ENCODE measurements around the gene GTF2F1. TPM values are rescaled to one million over a fixed set of nuclear protein-coding genes. Genes with fewer than 3 reads are reported as not detected.

Gene GTF2F1
- total RNA-seq, 4 donors from 2014 or later = 50.8 to 57.0 (median 51.4) TPM

DNA sequence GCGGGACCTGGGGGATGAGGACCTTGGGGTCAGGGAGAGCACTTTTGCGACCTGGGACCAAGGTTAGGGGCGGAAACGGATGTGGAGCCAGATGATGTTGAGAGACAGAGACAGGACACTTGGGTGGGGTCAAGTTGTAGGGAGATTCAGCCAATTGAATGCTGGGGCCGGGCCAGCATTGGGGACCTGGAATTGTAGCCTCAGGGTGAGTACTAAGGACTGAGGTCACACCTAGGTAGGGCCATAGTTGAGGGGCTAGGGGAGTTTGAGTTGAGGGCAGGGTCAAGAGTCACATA, 19.2 kb downstream of the GTF2F1 start:
- H3K36me3 ChIP-seq = peaks cover 5 to 16% of the 10 kb centered on the region in 2 donors
- H3K4me3 ChIP-seq (replicated peaks in 1 of 3) = peak overlapping the region in 1 of 3 donors; percentile 95
- peak overlapping the region; percentile 7 to 54 (median 48) for H3K27ac ChIP-seq
- no peak for DNase-seq
- peaks cover 20 to 28% of the 10 kb centered on the region in 2 donors for H3K4me1 ChIP-seq
- 27 to 41% methylated on average over 5 of the region's 5 CpGs for WGBS, 2 donors
- intact Hi-C loops (cut with DNase I) = loop anchor here (10.0 kb wide), 1 partner anchor 51 kb away; the partner anchor contains the start of gene KHSRP
- H3K9me3 ChIP-seq = no peaks in the 10 kb centered on the region
- no peak for TF ChIP-seq POLR2A (IDR thresholded peaks at IDR 0.05)
- TF ChIP-seq, protein P1, sequence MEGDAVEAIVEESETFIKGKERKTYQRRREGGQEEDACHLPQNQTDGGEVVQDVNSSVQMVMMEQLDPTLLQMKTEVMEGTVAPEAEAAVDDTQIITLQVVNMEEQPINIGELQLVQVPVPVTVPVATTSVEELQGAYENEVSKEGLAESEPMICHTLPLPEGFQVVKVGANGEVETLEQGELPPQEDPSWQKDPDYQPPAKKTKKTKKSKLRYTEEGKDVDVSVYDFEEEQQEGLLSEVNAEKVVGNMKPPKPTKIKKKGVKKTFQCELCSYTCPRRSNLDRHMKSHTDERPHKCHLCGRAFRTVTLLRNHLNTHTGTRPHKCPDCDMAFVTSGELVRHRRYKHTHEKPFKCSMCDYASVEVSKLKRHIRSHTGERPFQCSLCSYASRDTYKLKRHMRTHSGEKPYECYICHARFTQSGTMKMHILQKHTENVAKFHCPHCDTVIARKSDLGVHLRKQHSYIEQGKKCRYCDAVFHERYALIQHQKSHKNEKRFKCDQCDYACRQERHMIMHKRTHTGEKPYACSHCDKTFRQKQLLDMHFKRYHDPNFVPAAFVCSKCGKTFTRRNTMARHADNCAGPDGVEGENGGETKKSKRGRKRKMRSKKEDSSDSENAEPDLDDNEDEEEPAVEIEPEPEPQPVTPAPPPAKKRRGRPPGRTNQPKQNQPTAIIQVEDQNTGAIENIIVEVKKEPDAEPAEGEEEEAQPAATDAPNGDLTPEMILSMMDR (IDR thresholded peaks at IDR 0.05) = no peak
- H3K27me3 ChIP-seq = no peaks in the 10 kb centered on the region

DNA sequence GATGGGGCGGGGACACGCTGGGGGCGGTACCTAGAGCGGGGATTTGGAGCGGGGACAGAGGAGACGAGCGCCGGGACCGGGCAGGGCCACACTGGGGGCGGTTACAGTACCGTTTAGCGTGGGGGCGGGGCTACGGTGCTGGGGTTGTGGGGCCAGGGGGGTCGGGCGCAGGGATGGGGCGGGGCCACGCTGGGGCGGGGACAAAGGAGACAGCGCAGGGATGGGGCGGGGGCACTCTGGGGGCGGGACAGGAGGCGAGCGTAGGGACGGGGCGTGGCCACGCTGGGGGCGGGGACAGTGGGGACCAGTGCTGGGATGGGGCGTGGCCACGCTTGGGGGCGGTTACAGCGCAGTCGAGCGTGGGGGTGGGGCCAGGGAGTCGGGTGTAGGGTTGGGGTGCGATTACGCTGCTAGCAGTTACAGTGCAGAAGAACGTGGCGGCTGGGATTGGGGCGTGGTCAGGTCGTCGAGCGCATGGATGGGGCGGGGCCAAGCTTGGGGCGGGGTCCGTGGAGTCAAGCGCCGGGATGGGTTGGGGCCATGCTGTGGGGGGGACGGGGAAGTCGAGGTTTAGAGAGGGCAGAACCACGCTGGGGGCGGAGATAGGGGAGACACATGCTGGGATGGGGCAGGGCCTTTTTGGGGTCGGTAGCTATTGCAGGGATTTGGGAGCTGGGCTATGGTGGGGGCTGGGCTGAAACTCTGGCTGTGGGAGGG, 19.7 kb downstream of the GTF2F1 start:
- H3K4me3 ChIP-seq (replicated peaks in 1 of 3) = peak overlapping the region; percentile 95 to 96 (median 95)
- H3K4me1 ChIP-seq = peaks cover 17 to 24% of the 10 kb centered on the region in 2 donors
- H3K27me3 ChIP-seq = no peaks in the 10 kb centered on the region
- DNase-seq = peak; percentile 97 to 98
- WGBS, 2 donors = 2 to 3% methylated on average over 21 to 35 of the region's 53 CpGs
- no peaks in the 10 kb centered on the region for H3K9me3 ChIP-seq
- TF ChIP-seq, protein P1 (IDR thresholded peaks at IDR 0.05) = no peak
- no peak for TF ChIP-seq POLR2A (IDR thresholded peaks at IDR 0.05)
- H3K36me3 ChIP-seq = peaks cover 9 to 21% of the 10 kb centered on the region in 2 donors
- intact Hi-C loops (cut with DNase I) = loop anchor here (10.0 kb wide), 1 partner anchor 52 kb away; the partner anchor contains the start of gene KHSRP
- H3K27ac ChIP-seq = peak overlapping the region; percentile 93 to 99 (median 98)

DNA sequence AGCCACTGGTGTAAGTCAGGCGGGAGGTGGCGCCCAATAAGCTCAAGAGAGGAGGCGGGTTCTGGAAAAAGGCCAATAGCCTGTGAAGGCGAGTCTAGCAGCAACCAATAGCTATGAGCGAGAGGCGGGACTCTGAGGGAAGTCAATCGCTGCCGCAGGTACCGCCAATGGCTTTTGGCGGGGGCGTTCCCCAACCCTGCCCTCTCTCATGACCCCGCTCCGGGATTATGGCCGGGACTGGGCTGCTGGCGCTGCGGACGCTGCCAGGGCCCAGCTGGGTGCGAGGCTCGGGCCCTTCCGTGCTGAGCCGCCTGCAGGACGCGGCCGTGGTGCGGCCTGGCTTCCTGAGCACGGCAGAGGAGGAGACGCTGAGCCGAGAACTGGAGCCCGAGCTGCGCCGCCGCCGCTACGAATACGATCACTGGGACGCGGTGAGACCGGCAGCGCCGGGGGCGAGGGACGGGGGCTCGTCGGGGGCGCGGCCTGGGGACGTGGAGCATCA, 20.3 kb downstream of the GTF2F1 start, which contains the start of gene ALKBH7:
Gene ALKBH7, plus strand, starts transcription at position 201 of the 502 bp plus-strand sequence. Its CDS starts 27 bp downstream, at position 228.
- peak; percentile 100 for DNase-seq
- H3K4me3 ChIP-seq (replicated peaks in 1 of 3) = peak within 1 kb of the TSS; percentile 95 to 96 (median 95)
- peaks cover 14 to 27% of the 10 kb centered on the region in 2 donors for H3K36me3 ChIP-seq
- TF ChIP-seq, protein P1 (IDR thresholded peaks at IDR 0.05) = no peak
- peak in 1 of 2 donors; percentile 84 for TF ChIP-seq POLR2A (IDR thresholded peaks at IDR 0.05)
- H3K9me3 ChIP-seq = no peaks in the 10 kb centered on the region
- peaks cover 11 to 18% of the 10 kb centered on the region in 2 donors for H3K4me1 ChIP-seq
- no peaks in the 10 kb centered on the region for H3K27me3 ChIP-seq
- intact Hi-C loops (cut with DNase I) = loop anchor here (10.0 kb wide), 1 partner anchor 52 kb away; the partner anchor contains the start of gene KHSRP
- WGBS, 2 donors = 0% methylated on average over 4 to 6 of the region's 47 CpGs
- H3K27ac ChIP-seq = peak within 1 kb of the TSS; percentile 93 to 99 (median 98)

DNA sequence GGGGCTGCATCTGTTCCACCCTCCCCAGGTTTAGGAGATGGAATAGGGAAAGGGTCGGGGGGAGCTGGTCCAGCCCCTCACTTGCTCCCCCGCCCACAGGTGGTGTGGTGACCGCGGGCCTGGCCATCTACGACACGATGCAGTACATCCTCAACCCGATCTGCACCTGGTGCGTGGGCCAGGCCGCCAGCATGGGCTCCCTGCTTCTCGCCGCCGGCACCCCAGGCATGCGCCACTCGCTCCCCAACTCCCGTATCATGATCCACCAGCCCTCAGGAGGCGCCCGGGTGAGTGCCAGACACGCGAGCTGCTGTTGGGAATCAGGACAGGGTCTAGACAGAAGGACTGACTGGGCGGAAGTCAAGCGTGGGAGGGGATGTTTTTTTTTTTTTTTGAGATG, 28.6 kb downstream of the GTF2F1 start:
- H3K4me3 ChIP-seq (replicated peaks in 1 of 3) = no peak overlapping the region
- intact Hi-C loops (cut with DNase I) = no loop called here
- TF ChIP-seq POLR2A (IDR thresholded peaks at IDR 0.05) = no peak
- no peaks in the 10 kb centered on the region for H3K9me3 ChIP-seq
- H3K27me3 ChIP-seq = no peaks in the 10 kb centered on the region
- H3K4me1 ChIP-seq = peaks cover 4 to 14% of the 10 kb centered on the region in 2 donors
- WGBS, 2 donors = 97% methylated on average over 18 to 21 of the region's 21 CpGs
- DNase-seq = no peak
- H3K27ac ChIP-seq = no peak overlapping the region
- H3K36me3 ChIP-seq = peaks cover 40 to 45% of the 10 kb centered on the region in 2 donors

DNA sequence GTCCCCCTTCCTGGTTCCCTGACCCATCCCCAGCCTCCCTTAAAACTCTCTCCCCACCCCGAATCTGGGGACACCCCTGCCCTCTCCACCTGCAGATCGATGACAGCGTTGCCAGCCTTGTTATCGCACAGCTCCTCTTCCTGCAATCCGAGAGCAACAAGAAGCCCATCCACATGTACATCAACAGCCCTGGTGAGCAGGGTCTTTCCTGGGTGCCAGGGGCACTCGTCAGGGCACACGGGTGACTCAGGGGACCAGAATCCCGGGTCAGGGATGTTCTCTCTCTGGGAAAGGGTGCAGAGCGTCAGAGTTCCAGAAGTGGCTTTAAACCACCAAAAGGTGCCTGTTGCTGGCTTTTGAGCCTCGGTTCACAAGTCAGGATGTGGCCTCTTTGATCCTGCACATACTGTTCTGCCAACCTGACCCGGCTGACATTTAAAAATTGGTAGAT, 30.6 kb downstream of the GTF2F1 start:
- 33 to 47% methylated on average over 11 of the region's 11 CpGs for WGBS, 2 donors
- TF ChIP-seq, protein P1 (IDR thresholded peaks at IDR 0.05) = no peak
- TF ChIP-seq POLR2A (IDR thresholded peaks at IDR 0.05) = no peak
- Histone ChIP-seq H3K27me3 (no peaks in the 10 kb centered on the region), H3K27ac (peak overlapping the region; percentile 81 to 86 (median 84)), H3K4me1 (peaks cover 4 to 14% of the 10 kb centered on the region in 2 donors), H3K9me3 (no peaks in the 10 kb centered on the region), H3K4me3 (replicated peaks in 1 of 3) (peak overlapping the region in 1 of 3 donors; percentile 94), H3K36me3 (peaks cover 21 to 30% of the 10 kb centered on the region in 2 donors)
- DNase-seq = no peak
- intact Hi-C loops (cut with DNase I) = no loop called here

Data from thyroid gland (tissue), 4 donors.